ENCODE results near the gene ARHGAP18. TPM values are rescaled to one million over a fixed set of nuclear protein-coding genes. Genes with fewer than 3 reads are reported as not detected.

The ARHGAP18 gene
- total RNA-seq, 4 donors from 2014 or later = 5.2 to 9.2 (median 6.5) TPM

DNA sequence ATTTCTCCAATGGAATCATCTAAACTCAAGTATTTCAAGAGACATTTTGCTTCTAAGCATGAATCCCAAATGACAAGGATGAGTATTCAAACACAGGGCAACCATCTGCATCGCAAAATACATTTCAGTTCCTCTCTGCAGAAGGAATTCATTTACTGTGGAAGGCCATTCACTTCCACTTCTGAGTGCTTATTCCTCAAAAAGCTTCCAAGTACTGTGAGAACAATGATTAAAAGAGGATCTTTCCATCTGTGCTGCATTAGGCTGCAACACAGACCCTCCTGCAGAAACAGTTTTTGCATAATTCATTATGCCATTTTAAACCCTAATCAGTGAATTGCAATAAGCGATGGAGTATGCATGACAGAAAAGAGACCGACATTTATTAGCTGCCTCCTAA lies 52.5 kb downstream of the ARHGAP18 start:
- no peak for ATAC-seq
- peaks cover 30 to 42% of the 10 kb centered on the region in 2 donors for H3K4me1 ChIP-seq
- H3K27me3 ChIP-seq = no peaks in the 10 kb centered on the region
- no peaks in the 10 kb centered on the region for H3K36me3 ChIP-seq
- H3K27ac ChIP-seq = no peak overlapping the region
- DNase-seq = no peak
- no peak overlapping the region for H3K4me3 ChIP-seq
- in situ Hi-C loops (cut with MboI; ENCODE audit: low sequenced_read_pairs in 4 of 4) = no loop called here
- no peaks in the 10 kb centered on the region for H3K9me3 ChIP-seq
- TF ChIP-seq POLR2A (IDR thresholded peaks at IDR 0.05) = no peak
- TF ChIP-seq, protein P1, sequence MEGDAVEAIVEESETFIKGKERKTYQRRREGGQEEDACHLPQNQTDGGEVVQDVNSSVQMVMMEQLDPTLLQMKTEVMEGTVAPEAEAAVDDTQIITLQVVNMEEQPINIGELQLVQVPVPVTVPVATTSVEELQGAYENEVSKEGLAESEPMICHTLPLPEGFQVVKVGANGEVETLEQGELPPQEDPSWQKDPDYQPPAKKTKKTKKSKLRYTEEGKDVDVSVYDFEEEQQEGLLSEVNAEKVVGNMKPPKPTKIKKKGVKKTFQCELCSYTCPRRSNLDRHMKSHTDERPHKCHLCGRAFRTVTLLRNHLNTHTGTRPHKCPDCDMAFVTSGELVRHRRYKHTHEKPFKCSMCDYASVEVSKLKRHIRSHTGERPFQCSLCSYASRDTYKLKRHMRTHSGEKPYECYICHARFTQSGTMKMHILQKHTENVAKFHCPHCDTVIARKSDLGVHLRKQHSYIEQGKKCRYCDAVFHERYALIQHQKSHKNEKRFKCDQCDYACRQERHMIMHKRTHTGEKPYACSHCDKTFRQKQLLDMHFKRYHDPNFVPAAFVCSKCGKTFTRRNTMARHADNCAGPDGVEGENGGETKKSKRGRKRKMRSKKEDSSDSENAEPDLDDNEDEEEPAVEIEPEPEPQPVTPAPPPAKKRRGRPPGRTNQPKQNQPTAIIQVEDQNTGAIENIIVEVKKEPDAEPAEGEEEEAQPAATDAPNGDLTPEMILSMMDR (IDR thresholded peaks at IDR 0.05 in 4 of 5, conservative IDR thresholded peaks at IDR 0.05 in 1 of 5) = no peak
- intact Hi-C loops (cut with DNase I; ENCODE audit: low total_unique reads) = no loop called here

DNA sequence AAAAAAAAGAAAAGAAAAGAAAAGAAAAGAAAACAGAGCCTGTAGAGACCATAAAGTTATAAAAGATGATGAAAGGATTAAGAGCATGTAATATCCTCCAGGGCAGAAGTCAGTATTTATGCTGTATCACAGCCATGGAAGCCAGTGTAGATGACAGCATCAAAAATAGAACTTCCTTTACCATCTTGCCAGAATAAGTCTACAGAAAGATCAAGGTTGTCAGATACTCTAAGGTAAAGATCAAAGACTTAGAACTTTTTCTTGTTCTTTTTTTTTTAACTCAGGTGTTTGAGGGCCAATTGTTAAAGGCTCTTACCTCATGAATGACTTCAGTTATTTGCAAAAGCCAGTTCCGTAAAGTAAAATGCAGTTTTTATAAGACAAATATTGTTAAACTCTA lies 54.6 kb downstream of the ARHGAP18 start:
- TF ChIP-seq POLR2A (IDR thresholded peaks at IDR 0.05) = no peak
- TF ChIP-seq, protein P1 (IDR thresholded peaks at IDR 0.05 in 4 of 5, conservative IDR thresholded peaks at IDR 0.05 in 1 of 5) = no peak
- intact Hi-C loops (cut with DNase I; ENCODE audit: low total_unique reads) (no loop called here), in situ Hi-C loops (cut with MboI; ENCODE audit: low sequenced_read_pairs in 4 of 4) (no loop called here)
- ATAC-seq (no peak), DNase-seq (no peak)
- no peaks in the 10 kb centered on the region for H3K27me3 ChIP-seq
- H3K4me3 ChIP-seq = no peak overlapping the region
- H3K9me3 ChIP-seq = no peaks in the 10 kb centered on the region
- peaks cover 23 to 48% of the 10 kb centered on the region in 2 donors for H3K4me1 ChIP-seq
- H3K27ac ChIP-seq = peak overlapping the region in 1 of 4 donors; percentile 47
- no peaks in the 10 kb centered on the region for H3K36me3 ChIP-seq

DNA sequence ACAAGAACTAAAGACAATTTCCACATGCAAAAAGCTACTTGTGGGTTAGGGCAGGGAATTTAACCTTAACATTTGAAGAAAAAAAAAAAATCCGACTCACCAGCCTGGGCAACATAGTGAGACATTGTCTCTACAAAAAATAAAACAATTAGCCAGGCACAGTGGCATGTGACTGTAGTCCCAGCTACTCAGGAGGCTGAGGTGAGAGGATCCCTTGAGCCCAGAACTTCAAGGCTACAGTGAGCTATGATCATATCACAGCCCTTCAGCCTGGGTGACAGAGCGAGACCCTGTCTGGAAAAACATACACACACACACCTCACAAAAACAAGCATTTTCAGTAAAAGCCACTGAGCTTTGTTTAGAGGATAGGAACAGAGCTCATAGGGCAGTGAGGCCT lies 56.2 kb downstream of the ARHGAP18 start:
- DNase-seq (no peak), ATAC-seq (no peak)
- H3K27ac ChIP-seq = no peak overlapping the region
- no peaks in the 10 kb centered on the region for H3K27me3 ChIP-seq
- TF ChIP-seq POLR2A (IDR thresholded peaks at IDR 0.05) = no peak
- TF ChIP-seq, protein P1 (IDR thresholded peaks at IDR 0.05 in 4 of 5, conservative IDR thresholded peaks at IDR 0.05 in 1 of 5) = no peak
- H3K36me3 ChIP-seq = no peaks in the 10 kb centered on the region
- H3K4me1 ChIP-seq = peaks cover 15 to 45% of the 10 kb centered on the region in 2 donors
- intact Hi-C loops (cut with DNase I; ENCODE audit: low total_unique reads) = no loop called here
- no peaks in the 10 kb centered on the region for H3K9me3 ChIP-seq
- no peak overlapping the region for H3K4me3 ChIP-seq
- in situ Hi-C loops (cut with MboI; ENCODE audit: low sequenced_read_pairs in 4 of 4) = no loop called here

DNA sequence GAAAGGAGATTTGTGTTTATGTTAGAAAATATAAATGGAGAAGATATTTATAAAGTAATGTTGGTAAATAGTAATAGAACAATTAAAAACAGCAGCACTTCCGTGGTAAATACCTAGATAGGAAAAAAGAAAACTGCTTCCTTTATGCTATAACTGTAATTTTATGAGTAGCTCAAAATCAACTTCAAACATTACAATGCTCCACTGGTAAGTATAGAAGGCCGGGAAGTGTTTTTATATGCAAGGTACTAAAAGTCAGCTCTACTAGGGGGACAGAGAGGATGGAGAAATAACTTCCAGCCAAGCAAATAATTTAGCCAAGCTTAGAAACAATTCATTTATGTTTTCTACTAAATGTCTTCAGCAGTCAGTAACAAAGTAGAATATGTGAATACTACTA lies 56.7 kb downstream of the ARHGAP18 start:
- Histone ChIP-seq H3K4me3 (no peak overlapping the region), H3K4me1 (peaks cover 15 to 45% of the 10 kb centered on the region in 2 donors), H3K36me3 (no peaks in the 10 kb centered on the region), H3K9me3 (no peaks in the 10 kb centered on the region), H3K27me3 (no peaks in the 10 kb centered on the region), H3K27ac (no peak overlapping the region)
- in situ Hi-C loops (cut with MboI; ENCODE audit: low sequenced_read_pairs in 4 of 4) (no loop called here), intact Hi-C loops (cut with DNase I; ENCODE audit: low total_unique reads) (no loop called here)
- TF ChIP-seq, protein P1 (IDR thresholded peaks at IDR 0.05 in 4 of 5, conservative IDR thresholded peaks at IDR 0.05 in 1 of 5) = no peak
- no peak for TF ChIP-seq POLR2A (IDR thresholded peaks at IDR 0.05)
- DNase-seq = no peak
- ATAC-seq = no peak

DNA sequence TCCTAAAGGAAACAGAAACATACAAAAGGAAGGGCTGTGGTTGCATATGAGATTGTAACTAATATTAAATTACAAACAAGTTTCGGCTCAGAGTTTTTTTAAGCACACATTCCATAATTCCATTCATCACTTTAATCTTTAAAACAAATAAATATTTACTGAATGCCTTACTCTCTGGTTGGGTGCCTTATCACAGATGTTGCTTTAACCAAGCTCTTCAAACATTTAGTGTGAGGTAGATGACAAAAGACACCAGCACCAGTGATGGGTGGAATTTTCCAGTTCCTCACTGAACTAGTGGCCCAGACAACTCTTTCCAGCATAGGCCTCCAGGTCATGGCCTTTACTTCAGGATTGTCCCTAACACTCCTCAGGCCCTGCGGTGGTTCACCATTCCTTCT lies 58.7 kb downstream of the ARHGAP18 start:
- TF ChIP-seq, protein P1 (IDR thresholded peaks at IDR 0.05 in 4 of 5, conservative IDR thresholded peaks at IDR 0.05 in 1 of 5) = no peak
- TF ChIP-seq POLR2A (IDR thresholded peaks at IDR 0.05) = no peak
- in situ Hi-C loops (cut with MboI; ENCODE audit: low sequenced_read_pairs in 4 of 4) = no loop called here
- Histone ChIP-seq H3K4me1 (peaks cover 12 to 45% of the 10 kb centered on the region in 2 donors), H3K27ac (peak overlapping the region in 3 of 4 donors; percentile 16 to 45 (median 39)), H3K27me3 (no peaks in the 10 kb centered on the region), H3K4me3 (no peak overlapping the region), H3K9me3 (no peaks in the 10 kb centered on the region), H3K36me3 (no peaks in the 10 kb centered on the region)
- ATAC-seq = no peak
- DNase-seq = no peak
- intact Hi-C loops (cut with DNase I; ENCODE audit: low total_unique reads) = no loop called here

Data from gastrocnemius medialis (tissue), 4 donors.